SU-DHL-6 (cell line): ENCODE measurements around the gene CLEC12A.

ENCODE experiments used
- CTCF ChIP-seq: fragments of 200-600 bp; sonication (generic); IDR thresholded peaks from one replicate; pipeline ENCODE4 v1.5.1; 2017; ENCODE audit warnings: antibody characterized with exemption, mild to moderate bottlenecking, low read length, moderate library complexity; ENCODE audit not compliant: insufficient read depth, poor library complexity, severe bottlenecking
- EZH2phosphoT487 ChIP-seq: fragments of 200-600 bp; sonication (generic), shearing (Covaris generic); conservative IDR thresholded peaks from 2 replicates; pipeline ENCODE4 v1.6.1; 2018; ENCODE audit warnings: mild to moderate bottlenecking, antibody characterized with exemption, low read length, moderate library complexity, mixed read lengths

DNA sequence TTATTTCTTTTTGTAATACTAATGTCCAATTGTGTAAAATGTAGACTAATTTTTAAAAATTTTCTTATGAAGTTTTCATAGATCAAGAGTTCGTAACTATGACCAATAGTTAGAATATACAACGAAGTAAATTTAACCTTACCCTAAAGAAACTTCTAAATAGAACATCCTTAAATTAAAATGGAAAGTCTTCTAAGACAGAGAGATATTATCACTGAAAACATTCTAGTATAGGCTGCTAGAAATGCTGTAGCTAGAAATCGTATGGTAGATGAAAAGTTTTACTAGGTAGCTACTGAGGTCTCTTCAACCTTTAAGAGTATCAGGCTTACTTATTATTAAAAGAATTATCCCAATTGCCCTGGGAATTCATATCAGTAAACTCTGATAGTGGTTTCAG lies 40.0 kb upstream of the CLEC12A start:
- TF ChIP-seq CTCF = no peak
- no peak for TF ChIP-seq EZH2phosphoT487
